ENCODE data around the gene HLA-G. TPM values are rescaled to one million over a fixed set of nuclear protein-coding genes. Genes with fewer than 3 reads are reported as not detected.

The HLA-G gene
- total RNA-seq, 1 experiment from 2014 or later = 0.50 TPM

GRCh38 chr6:29810371-29810770, 17.3 kb upstream of the HLA-G start:
- H3K4me2 ChIP-seq = no peak overlapping the region
- H3K36me3 ChIP-seq (ENCODE audit: low read depth) = no peaks in the 10 kb centered on the region
- POLR2A ChIA-PET (ENCODE audit: unreplicated experiment) = no interaction called here
- no peaks in the 10 kb centered on the region for H3K79me2 ChIP-seq (ENCODE audit: low read depth)
- CTCF ChIA-PET = no interaction called here
- peaks cover 10% of the 10 kb centered on the region for H3K4me1 ChIP-seq (replicated peaks; ENCODE audit: insufficient read depth)
- no peak overlapping the region for H2AFZ ChIP-seq
- no peaks in the 10 kb centered on the region for H3K9me3 ChIP-seq (ENCODE audit: insufficient read depth, low read depth)
- TF ChIP-seq EZH2 (IDR thresholded peaks at IDR 0.05; ENCODE audit: low read depth) = no peak
- TF ChIP-seq CTCF (conservative IDR thresholded peaks at IDR 0.05) = no peak
- H4K20me1 ChIP-seq (ENCODE audit: insufficient read depth) = no peaks in the 10 kb centered on the region
- no peak for DNase-seq
- no peaks in the 10 kb centered on the region for H3K27me3 ChIP-seq (ENCODE audit: insufficient read depth, low read depth)
- no peaks in the 10 kb centered on the region for H3F3A ChIP-seq (ENCODE audit: insufficient read depth, low read depth)
- no peaks in the 10 kb centered on the region for H3K9me2 ChIP-seq (ENCODE audit: insufficient read depth)
- H3K27ac ChIP-seq = no peak overlapping the region
- intact Hi-C loops (cut with micrococcal nuclease; ENCODE audit: unreplicated experiment) = no loop called here
- no TSS peak for BruUV-seq (replicated peaks)
- H3K4me3 ChIP-seq = no peak overlapping the region

- intact Hi-C loops (cut with micrococcal nuclease; ENCODE audit: unreplicated experiment) = no loop called here
- BruUV-seq (replicated peaks) = no TSS peak
Observed at GRCh38 chr6:29811377-29811776, 16.2 kb upstream of the HLA-G start.

GRCh38 chr6:29813066-29813465, 14.6 kb upstream of the HLA-G start:
- H3K9me3 ChIP-seq (ENCODE audit: insufficient read depth, low read depth) = no peaks in the 10 kb centered on the region
- H3K9me2 ChIP-seq (ENCODE audit: insufficient read depth) = no peaks in the 10 kb centered on the region
- no peak for DNase-seq
- H4K20me1 ChIP-seq (ENCODE audit: insufficient read depth) = no peaks in the 10 kb centered on the region
- H3K36me3 ChIP-seq (ENCODE audit: low read depth) = no peaks in the 10 kb centered on the region
- CTCF ChIA-PET = no interaction called here
- H3F3A ChIP-seq (ENCODE audit: insufficient read depth, low read depth) = no peaks in the 10 kb centered on the region
- H3K27me3 ChIP-seq (ENCODE audit: insufficient read depth, low read depth) = no peaks in the 10 kb centered on the region
- no peak overlapping the region for H2AFZ ChIP-seq
- no peak for TF ChIP-seq EZH2 (IDR thresholded peaks at IDR 0.05; ENCODE audit: low read depth)
- H3K4me3 ChIP-seq = no peak overlapping the region
- no TSS peak for BruUV-seq (replicated peaks)
- H3K27ac ChIP-seq = no peak overlapping the region
- intact Hi-C loops (cut with micrococcal nuclease; ENCODE audit: unreplicated experiment) = no loop called here
- H3K4me2 ChIP-seq = no peak overlapping the region
- POLR2A ChIA-PET (ENCODE audit: unreplicated experiment) = interaction anchor here (0.7 kb wide), 1 partner anchor 20 kb away, joined by 4 read pairs; no protein-coding TSS in a partner anchor
- peaks cover 10% of the 10 kb centered on the region for H3K4me1 ChIP-seq (replicated peaks; ENCODE audit: insufficient read depth)
- H3K79me2 ChIP-seq (ENCODE audit: low read depth) = no peaks in the 10 kb centered on the region

More at GRCh38 chr6:29811377-29811776, 16.2 kb upstream of the HLA-G start:
- Histone ChIP-seq H3K9me3 (ENCODE audit: insufficient read depth, low read depth) (no peaks in the 10 kb centered on the region), H3K79me2 (ENCODE audit: low read depth) (no peaks in the 10 kb centered on the region), H3K36me3 (ENCODE audit: low read depth) (no peaks in the 10 kb centered on the region), H2AFZ (no peak overlapping the region), H3K9me2 (ENCODE audit: insufficient read depth) (no peaks in the 10 kb centered on the region), H4K20me1 (ENCODE audit: insufficient read depth) (no peaks in the 10 kb centered on the region), H3K27me3 (ENCODE audit: insufficient read depth, low read depth) (no peaks in the 10 kb centered on the region), H3K4me1 (replicated peaks; ENCODE audit: insufficient read depth) (peaks cover 10% of the 10 kb centered on the region), H3K4me2 (no peak overlapping the region), H3K4me3 (no peak overlapping the region), H3F3A (ENCODE audit: insufficient read depth, low read depth) (no peaks in the 10 kb centered on the region), H3K27ac (no peak overlapping the region)
- TF ChIP-seq CTCF (conservative IDR thresholded peaks at IDR 0.05) (no peak), EZH2 (IDR thresholded peaks at IDR 0.05; ENCODE audit: low read depth) (no peak)
- ChIA-PET POLR2A (ENCODE audit: unreplicated experiment) (no interaction called here), CTCF (no interaction called here)
- DNase-seq = no peak

- POLR2A ChIA-PET (ENCODE audit: unreplicated experiment) = no interaction called here
- H3K27ac ChIP-seq = no peak overlapping the region
- no peaks in the 10 kb centered on the region for H3K9me3 ChIP-seq (ENCODE audit: insufficient read depth, low read depth)
- no peaks in the 10 kb centered on the region for H4K20me1 ChIP-seq (ENCODE audit: insufficient read depth)
- no peaks in the 10 kb centered on the region for H3K36me3 ChIP-seq (ENCODE audit: low read depth)
- peak overlapping the region; percentile 45 for H3K4me2 ChIP-seq
- H3K79me2 ChIP-seq (ENCODE audit: low read depth) = no peaks in the 10 kb centered on the region
- DNase-seq = peak; percentile 72 to 77
- TF ChIP-seq CTCF (conservative IDR thresholded peaks at IDR 0.05) = no peak; the same call in 1 of the 2 replicates
- no peak for TF ChIP-seq EZH2 (IDR thresholded peaks at IDR 0.05; ENCODE audit: low read depth)
- H2AFZ ChIP-seq = peak overlapping the region; percentile 75
- no peak overlapping the region for H3K4me3 ChIP-seq
- intact Hi-C loops (cut with micrococcal nuclease; ENCODE audit: unreplicated experiment) = no loop called here
- H3K27me3 ChIP-seq (ENCODE audit: insufficient read depth, low read depth) = no peaks in the 10 kb centered on the region
- H3K4me1 ChIP-seq (replicated peaks; ENCODE audit: insufficient read depth) = peaks cover 10% of the 10 kb centered on the region
- no TSS peak for BruUV-seq (replicated peaks)
- CTCF ChIA-PET = interaction anchor here (0.6 kb wide), 1 partner anchor 405 kb away, joined by 3 read pairs; no protein-coding TSS in a partner anchor
- no peaks in the 10 kb centered on the region for H3F3A ChIP-seq (ENCODE audit: insufficient read depth, low read depth)
- no peaks in the 10 kb centered on the region for H3K9me2 ChIP-seq (ENCODE audit: insufficient read depth)
Observed at GRCh38 chr6:29813809-29814208, 13.8 kb upstream of the HLA-G start.
